HG03342 (cell line): ENCODE data around the gene KIF18B.

Experiments used
- ATAC-seq: cut with Tn5 transposase; IDR thresholded peaks from one replicate; pipeline ENCODE4 v1.9.1; 2021; ENCODE audit warnings: mild to moderate bottlenecking, moderate library complexity; ENCODE audit not compliant: unreplicated experiment

The KIF18B gene

GRCh38 chr17:44947461-44948314 lies at the start of gene KIF18B:
KIF18B (minus strand) TSS chr17:44947773; CDS start chr17:44936344, 11,429 bp downstream.
- ATAC-seq: peak; percentile 92

- no peak for ATAC-seq
Observed at GRCh38 chr17:44996304-44996703, 48.7 kb upstream of the KIF18B start.

- ATAC-seq: no peak
Observed at GRCh38 chr17:44995436-44996001, 47.9 kb upstream of the KIF18B start.

GRCh38 chr17:44992242-44992939 lies 44.8 kb upstream of the KIF18B start:
- ATAC-seq: no peak

- no peak for ATAC-seq
Observed at GRCh38 chr17:44990994-44991393, 43.4 kb upstream of the KIF18B start.

GRCh38 chr17:44989552-44990138 lies 42.1 kb upstream of the KIF18B start:
- no peak for ATAC-seq

- no peak for ATAC-seq
Observed at GRCh38 chr17:44988044-44988942, 40.7 kb upstream of the KIF18B start.

DNA sequence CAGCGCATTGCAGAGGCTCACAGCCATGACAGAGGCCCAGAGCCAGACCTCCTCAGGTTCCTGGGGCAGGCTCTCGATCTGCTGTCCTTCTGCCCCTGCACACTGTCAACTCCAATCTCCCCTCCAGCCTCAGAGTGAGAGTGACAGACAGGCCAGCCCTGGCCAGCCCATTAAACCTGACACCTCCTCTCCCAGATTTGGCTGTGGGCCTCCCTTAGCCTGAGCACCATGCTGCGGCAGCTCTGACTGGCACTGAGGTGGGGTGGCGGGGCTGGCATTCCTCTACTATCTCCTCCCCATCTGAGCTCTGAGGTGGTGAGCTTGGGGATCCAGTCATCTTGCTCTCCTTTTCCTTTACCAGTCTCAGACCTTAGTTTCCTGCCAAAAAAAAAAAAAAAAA lies 36.0 kb upstream of the KIF18B start:
- no peak for ATAC-seq

DNA sequence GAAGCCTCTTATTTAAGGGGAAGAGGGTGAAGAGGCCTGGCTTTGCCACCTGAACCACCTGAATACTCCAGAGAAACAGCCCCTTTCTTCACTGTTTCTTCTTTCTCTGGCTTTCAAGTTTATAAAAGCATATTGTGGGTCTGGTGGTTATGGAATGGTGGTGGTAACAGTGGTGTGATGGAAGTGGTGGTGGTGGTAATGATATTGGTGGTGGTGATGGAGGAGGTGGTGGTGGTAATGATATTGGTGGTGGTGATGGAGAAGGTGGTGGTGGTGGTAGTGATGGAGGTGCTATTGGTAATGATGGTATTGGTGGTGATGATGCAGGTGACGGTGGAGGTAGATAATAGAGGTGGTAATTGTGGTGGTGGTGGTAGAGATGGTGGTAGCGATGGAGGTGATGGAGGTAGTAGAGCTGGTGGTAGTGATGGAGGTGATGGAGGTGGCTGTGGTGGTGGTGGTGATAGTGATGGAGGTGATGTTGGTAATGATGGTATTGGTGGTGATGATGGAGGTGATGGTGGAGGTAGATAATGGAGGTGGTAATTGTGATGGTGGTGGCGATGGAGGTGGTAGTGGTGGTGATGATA lies 34.6 kb upstream of the KIF18B start:
- ATAC-seq: no peak

DNA sequence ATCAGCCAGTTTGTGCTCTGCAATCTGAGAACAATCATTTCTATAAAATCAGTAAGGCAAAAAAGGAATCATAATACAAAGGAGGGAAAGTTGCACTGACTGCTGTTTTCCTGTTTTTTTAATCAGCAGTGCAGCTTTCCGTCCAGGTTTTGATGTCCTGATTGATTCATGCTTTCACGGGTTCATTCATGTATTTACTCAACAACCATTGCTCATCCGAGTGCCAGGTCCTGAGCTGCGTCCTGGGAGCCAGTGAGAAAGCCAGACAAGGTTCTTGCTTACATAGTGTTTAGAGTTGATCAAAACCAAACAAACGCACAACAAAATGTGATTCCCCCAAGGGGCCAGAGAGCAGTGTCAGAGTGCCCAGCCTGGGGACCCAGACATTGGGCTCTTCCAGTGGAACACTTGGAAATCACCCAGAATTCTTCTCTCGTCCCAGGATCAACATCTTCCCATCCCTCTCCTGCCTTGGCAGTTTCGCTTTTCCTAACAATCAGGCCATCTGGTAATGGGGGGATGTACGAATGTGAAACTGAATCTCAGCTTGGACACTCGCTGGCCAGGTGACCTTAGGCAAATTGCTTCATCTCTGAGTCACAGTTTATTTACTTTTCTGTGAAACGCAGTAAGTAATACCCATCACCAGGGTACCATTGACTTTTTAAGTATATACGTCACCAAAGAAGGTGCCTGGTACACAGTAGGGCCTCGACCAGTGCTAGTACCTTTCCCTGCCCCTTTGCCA lies 33.8 kb upstream of the KIF18B start:
- ATAC-seq: no peak

DNA sequence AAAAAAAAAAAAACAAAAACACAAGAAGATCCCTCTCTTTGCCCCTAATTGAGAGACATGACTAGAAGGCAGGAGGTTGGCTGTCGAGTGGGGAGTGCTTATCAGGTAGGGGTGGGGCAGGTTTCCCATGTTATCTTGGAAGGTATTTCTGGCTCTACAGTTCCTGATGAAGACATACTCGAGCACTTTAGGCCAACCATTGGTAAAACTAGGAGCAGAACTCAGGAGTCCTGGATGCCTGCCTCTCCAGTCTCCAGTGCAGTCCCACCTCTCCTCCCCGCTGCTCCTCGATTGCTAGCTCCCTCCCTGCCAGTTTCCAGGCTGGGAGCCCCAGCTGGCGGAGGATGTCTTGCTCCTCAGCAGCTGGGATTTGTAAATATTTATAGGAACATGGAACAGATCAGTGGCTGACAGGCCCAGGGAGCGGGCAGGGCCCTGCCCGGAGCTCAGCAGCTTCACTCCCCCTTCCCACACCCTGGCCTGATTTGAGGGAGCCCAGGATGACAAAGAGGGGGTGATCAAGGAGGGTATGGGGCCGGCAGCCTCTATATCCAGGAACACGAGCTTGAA lies 31.9 kb upstream of the KIF18B start:
- no peak for ATAC-seq

- no peak for ATAC-seq
Observed at GRCh38 chr17:44978807-44979206, 31.2 kb upstream of the KIF18B start.

- ATAC-seq: no peak
Observed at GRCh38 chr17:44977814-44978550, 30.4 kb upstream of the KIF18B start.

GRCh38 chr17:44977065-44977464 lies 29.5 kb upstream of the KIF18B start:
- ATAC-seq: no peak

DNA sequence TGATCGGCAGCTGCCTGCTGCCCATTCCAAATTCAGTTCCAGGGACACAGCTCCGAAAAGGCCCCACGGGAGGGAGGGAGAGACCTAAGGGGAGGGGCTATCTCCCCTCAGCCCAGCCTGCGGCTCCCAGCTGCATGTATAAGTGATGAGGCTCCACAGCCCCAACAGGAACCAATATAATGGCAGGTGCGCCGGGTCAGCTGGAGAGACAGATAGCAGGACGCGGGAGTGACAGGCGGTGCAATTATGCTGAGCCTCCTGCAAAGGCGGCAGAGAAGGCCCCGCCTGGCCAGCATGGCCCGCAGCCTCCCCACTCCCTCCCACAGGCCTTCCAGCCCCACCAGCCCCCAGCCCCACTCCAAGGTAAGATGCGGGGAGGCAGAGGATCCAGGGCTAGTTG lies 28.6 kb upstream of the KIF18B start:
- ATAC-seq: no peak

- ATAC-seq: no peak
Observed at GRCh38 chr17:44972953-44973352, 25.4 kb upstream of the KIF18B start.

DNA sequence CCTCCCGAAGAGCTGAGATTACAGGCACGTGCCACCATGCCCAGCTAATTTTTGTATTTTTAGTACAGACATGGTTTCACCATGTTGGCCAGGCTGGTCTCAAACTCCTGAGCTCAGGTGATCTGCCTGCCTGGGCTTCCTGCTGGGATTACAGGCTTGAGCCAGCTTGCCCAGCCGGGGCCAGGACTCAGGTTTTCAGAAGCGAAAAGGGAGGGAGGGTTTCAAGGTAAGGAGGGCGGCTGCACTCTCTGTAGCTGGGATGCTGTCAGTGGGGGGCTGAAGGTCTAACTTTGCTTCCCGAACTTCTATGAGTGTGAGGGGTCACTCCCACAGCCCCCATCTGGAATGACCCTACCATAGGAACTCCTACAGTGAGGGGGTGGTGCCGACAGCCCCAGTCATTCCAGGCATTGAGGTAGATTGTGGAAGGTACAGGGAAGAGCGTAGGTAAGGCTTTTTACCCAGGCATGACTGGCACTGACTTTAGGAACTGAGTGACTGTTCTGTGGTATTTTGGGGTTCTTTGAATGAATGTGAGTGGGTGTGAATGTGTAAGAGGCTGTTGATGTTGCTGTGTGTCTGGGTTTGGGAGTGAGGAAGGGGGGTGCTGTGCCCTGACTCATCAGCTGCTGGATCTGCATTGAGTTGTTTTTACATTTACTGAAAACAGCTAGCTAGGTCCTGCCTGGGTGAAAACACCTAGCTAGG lies 24.4 kb upstream of the KIF18B start:
- ATAC-seq: no peak
